GM18520 (cell line): ENCODE results near the gene P2RX1.
A peak's percentile ranks its signal among the peaks of the same experiment; 100 is the strongest.

Experiments
- ATAC-seq: cut with Tn5 transposase; IDR thresholded peaks from one replicate; pipeline ENCODE4 v1.9.1; 2021; ENCODE audit not compliant: unreplicated experiment

Gene P2RX1

GRCh38 chr17:3925684-3926485, 9.6 kb upstream of the P2RX1 start:
- ATAC-seq: no peak

DNA sequence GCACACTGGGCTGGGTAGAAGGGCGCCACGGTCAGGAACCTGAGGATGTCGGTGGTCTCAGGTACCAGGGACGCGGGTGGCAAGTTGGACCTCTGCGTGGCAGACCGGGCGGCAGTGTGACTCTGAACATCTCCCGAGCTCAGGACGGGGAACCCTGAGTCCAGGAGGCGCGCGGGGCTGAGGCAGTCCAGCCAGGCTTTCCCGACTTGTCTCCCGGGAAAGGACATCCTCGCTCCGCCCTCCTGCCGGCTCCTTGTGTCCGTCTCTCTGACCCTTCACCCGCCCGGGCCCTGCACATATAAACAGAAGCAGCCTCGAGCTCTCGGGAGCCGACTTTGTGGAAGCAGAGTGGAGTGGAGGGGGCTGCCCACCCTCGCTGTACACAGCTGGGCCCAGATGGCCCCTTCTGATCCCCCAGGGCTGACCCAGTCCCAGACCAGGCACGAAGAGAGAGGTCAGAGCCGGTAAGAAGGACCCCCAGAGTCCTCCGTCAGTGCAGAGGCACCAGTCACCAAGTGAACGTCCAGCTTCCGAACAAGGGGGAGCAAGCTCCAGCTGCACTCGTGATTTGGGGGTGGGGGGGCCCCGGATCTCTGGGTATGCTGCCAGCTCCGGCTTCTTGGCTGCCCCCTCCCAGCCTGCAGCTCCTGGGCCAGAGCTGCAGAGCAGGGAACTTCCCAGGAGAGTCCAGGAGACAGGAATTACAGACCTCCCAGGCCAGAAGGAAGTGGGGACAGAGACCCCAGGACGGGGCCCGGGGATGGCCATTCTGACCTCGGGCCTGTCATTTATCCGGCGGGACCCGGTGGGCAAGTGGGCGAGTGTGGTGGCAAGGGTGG, 8.5 kb upstream of the P2RX1 start:
- ATAC-seq: no peak

GRCh38 chr17:3923466-3924190, 7.4 kb upstream of the P2RX1 start:
- ATAC-seq: no peak

DNA sequence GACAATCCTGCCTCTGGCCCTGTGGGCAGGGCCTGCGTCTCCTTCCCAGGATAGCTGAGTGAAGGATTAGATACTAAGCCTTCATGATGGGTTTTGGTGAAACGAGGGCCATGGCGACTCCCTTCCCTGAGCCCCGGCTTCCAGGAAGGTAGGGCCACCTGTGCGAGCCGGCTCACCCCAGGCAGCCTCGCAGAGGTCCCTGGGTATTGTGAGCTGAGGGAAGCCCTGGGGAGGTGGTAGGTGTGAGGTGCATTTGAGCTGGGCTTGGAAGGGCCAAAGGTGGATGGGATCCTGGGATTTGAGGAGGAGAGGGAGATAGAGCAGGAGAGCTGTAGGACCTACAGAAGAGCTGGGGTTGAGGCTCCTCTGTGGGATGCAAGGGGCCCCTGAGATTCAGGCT, 6.5 kb upstream of the P2RX1 start:
- ATAC-seq: no peak

DNA sequence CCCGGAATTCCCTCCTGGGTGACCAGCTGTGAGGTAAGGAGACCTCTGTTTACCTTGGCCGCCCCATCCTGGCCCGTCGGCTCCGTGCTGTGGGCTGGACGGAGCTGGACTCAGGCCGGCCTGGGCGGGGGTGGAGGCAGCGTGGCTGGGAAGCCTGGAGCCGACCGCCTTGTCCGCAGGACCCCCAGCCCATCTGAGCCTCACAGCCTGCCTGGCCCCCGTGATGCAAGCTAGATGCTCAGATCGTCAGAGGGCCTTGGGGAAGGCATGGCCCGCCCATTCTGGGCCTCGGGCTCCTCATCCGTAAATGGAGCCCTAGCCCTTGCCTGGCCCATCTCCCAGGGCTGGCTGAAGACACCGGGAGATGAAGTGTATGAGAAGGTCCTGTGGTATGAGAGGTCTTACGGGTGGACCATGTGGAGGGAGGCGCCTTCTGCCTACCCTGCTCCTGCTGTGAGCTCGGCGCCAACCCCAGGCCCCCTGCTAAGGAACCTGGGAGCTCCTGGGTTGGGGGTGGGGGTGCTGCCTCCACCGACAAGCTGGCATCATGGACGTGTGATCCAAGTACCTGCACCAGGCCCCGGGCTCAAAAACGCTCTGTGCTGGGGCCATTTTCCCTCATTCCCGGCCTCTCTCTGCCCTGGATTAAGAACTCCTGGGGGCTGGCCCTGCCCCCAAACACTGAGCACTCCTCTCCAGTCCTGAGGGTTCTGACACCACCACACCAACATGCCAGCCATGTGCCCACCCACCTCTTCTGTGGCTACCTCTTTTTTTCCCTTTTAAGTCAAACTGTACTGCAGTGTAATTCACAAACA, 5.4 kb upstream of the P2RX1 start:
- no peak for ATAC-seq

DNA sequence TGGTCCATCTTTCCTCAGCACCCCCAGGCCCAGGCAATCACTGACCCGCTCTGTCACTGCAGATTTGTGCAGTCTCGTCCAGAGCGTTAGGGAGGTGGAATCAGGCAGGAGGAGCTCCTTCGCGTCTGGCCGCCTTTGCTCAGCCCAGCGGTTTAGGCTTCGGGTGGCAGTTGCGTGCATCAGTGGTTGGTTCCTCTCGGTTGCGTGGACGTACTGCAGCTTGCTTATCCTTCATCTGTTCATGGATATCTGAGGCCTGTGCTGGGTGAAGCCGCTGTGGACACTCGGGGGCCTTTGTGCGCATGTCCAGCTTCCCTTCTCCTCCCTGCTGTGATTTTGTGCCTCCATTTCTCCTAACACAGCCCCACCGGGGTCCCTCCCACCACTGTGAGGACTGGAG, 4.7 kb upstream of the P2RX1 start:
- ATAC-seq: no peak

- ATAC-seq: no peak
These were observed 2.9 kb upstream of the P2RX1 start for GRCh38 chr17:3919123-3919624.

- ATAC-seq: no peak
These were observed 2.3 kb upstream of the P2RX1 start for GRCh38 chr17:3918372-3919122.

GRCh38 chr17:3917391-3917931, 1.2 kb upstream of the P2RX1 start:
- no peak for ATAC-seq

- no peak for ATAC-seq
These were observed 560 bp upstream of the P2RX1 start for GRCh38 chr17:3916825-3917224.

- ATAC-seq: no peak
These were observed 677 bp downstream of the P2RX1 start for GRCh38 chr17:3915581-3915994.

DNA sequence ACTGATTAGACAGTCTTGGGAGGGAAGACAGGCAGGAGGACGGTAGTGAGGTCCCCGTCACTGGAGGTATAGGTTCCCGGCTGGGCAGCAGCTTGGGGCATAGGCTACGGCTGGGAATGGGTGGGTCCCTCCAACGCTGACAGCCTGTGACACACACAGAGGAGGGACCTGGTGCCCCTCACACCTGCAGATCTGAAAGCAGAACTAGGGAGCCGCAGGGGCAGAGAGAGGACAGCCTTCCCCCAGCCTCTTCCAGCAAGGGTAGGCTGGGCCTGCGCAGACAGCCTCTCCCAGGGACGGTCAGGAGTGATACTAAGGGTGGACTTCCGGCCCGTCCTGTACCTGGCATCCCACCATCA, 2.0 kb downstream of the P2RX1 start:
- ATAC-seq: peak; percentile 33

GRCh38 chr17:3913531-3914311, 2.5 kb downstream of the P2RX1 start:
- no peak for ATAC-seq

DNA sequence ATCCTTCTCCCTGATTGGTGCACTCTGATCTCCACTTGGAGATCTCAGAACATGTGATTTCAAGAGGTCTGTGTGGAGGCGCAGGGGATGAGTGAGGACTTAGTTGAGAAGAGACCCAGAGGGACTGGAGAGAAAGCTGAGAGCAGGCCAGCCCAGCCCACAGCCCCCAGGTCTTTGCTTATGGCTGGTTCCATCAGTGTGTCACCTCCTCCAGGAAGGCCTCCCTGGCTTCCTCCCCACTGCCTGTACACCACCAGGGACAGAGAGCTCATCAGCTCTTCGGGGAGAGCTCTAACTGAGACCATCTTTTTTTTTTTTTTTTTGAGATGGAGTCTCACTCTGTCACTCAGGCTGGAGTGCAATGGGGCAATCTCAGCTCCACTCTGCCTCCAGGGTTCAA, 3.4 kb downstream of the P2RX1 start:
- ATAC-seq: no peak

GRCh38 chr17:3911271-3912053, 4.8 kb downstream of the P2RX1 start:
- ATAC-seq: peak; percentile 82

DNA sequence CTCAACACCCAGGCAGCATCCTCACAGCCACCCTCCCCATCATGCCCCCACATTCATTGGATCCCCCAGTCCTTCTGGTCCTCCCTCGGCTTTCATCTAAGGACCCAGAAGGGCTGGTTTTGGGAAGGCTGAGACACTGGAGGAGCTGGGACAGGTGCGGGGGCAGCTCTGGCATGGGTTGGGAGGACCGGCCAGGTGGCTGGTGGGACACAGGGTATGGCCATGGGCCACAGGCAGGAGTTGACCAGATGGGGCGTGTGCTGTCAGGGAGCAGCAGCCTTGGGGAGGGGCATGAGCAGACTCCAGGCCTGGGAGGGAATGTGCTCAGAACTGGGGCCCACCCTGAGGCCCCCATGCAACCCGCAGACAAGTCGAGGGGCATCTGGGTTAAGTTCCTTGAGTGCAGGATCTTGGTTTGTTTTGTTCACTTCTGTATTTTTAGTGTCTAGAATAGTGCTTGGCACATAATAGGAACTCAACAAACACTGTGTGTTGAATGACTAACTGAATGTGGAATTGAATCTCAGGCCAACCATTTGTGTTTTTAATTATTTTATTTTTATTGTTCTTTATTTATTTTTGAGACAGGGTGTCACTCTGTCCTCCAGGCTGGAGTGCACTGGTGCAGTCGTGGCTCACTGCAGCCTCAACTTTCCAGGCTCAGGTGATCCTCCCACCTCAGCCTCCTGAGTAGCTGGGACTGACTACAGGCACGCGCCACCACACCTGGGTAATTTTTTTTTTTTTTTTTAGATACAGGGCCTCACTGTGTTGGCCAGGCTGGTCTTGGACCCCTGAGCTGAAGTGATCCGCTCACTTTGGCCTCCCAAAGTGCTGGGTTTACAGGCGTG, 5.6 kb downstream of the P2RX1 start:
- no peak for ATAC-seq

GRCh38 chr17:3909257-3909656, 7.0 kb downstream of the P2RX1 start:
- no peak for ATAC-seq
